Measurements from ENCODE around the gene AP3D1.
"Not testable (repeated sequence)": the region's sequence is repeated elsewhere in the genome, so short reads cannot be mapped to it uniquely, and the experiment has no call there.

The AP3D1 gene

GRCh38 chr19:2129892-2130770 is 21.2 kb downstream of the AP3D1 start:
- peaks cover 73% of the 10 kb centered on the region for H3K36me3 ChIP-seq (ENCODE audit: insufficient read depth, low read depth, low read length)
- H3K9me3 ChIP-seq (ENCODE audit: insufficient read depth, low read depth, low read length), result no peaks in the 10 kb centered on the region
- H3K27ac ChIP-seq (ENCODE audit: low read length), result no peak overlapping the region
- H3K4me1 ChIP-seq (ENCODE audit: insufficient read depth, low read length), result no peaks in the 10 kb centered on the region
- no peaks in the 10 kb centered on the region for H3K27me3 ChIP-seq (ENCODE audit: insufficient read depth, low read length)
- H3K4me3 ChIP-seq (ENCODE audit: low read length), result no peak overlapping the region
- H3K9ac ChIP-seq (ENCODE audit: low read depth, low read length), result no peak overlapping the region

- Histone ChIP-seq H3K27me3 (ENCODE audit: insufficient read depth, low read length) (no peaks in the 10 kb centered on the region), H3K4me3 (ENCODE audit: low read length) (no peak overlapping the region), H3K4me1 (ENCODE audit: insufficient read depth, low read length) (no peaks in the 10 kb centered on the region), H3K36me3 (ENCODE audit: insufficient read depth, low read depth, low read length) (peaks cover 79% of the 10 kb centered on the region), H3K9ac (ENCODE audit: low read depth, low read length) (no peak overlapping the region), H3K9me3 (ENCODE audit: insufficient read depth, low read depth, low read length) (no peaks in the 10 kb centered on the region), H3K27ac (ENCODE audit: low read length) (no peak overlapping the region)
Measured at GRCh38 chr19:2129486-2129885, 21.9 kb downstream of the AP3D1 start.

- no peaks in the 10 kb centered on the region for H3K9me3 ChIP-seq (ENCODE audit: insufficient read depth, low read depth, low read length)
- H3K36me3 ChIP-seq (ENCODE audit: insufficient read depth, low read depth, low read length), result peaks cover 84% of the 10 kb centered on the region
- H3K27ac ChIP-seq (ENCODE audit: low read length), result no peak overlapping the region
- no peaks in the 10 kb centered on the region for H3K4me1 ChIP-seq (ENCODE audit: insufficient read depth, low read length)
- no peak overlapping the region for H3K9ac ChIP-seq (ENCODE audit: low read depth, low read length)
- H3K4me3 ChIP-seq (ENCODE audit: low read length), result no peak overlapping the region
- H3K27me3 ChIP-seq (ENCODE audit: insufficient read depth, low read length), result no peaks in the 10 kb centered on the region
Measured at GRCh38 chr19:2129022-2129421, 22.3 kb downstream of the AP3D1 start.

GRCh38 chr19:2128252-2128651 is 23.1 kb downstream of the AP3D1 start:
- not testable (repeated sequence) for H3K27me3 ChIP-seq (ENCODE audit: insufficient read depth, low read length); H3K4me3 ChIP-seq (ENCODE audit: low read length); H3K9me3 ChIP-seq (ENCODE audit: insufficient read depth, low read depth, low read length); H3K9ac ChIP-seq (ENCODE audit: low read depth, low read length); H3K4me1 ChIP-seq (ENCODE audit: insufficient read depth, low read length); H3K27ac ChIP-seq (ENCODE audit: low read length)
- peaks cover 92% of the 10 kb centered on the region for H3K36me3 ChIP-seq (ENCODE audit: insufficient read depth, low read depth, low read length)

GRCh38 chr19:2127758-2128157 is 23.6 kb downstream of the AP3D1 start:
- H3K36me3 ChIP-seq (ENCODE audit: insufficient read depth, low read depth, low read length), result peaks cover 92% of the 10 kb centered on the region
- no peaks in the 10 kb centered on the region for H3K27me3 ChIP-seq (ENCODE audit: insufficient read depth, low read length)
- H3K9ac ChIP-seq (ENCODE audit: low read depth, low read length), result no peak overlapping the region
- H3K9me3 ChIP-seq (ENCODE audit: insufficient read depth, low read depth, low read length), result no peaks in the 10 kb centered on the region
- no peak overlapping the region for H3K4me3 ChIP-seq (ENCODE audit: low read length)
- H3K4me1 ChIP-seq (ENCODE audit: insufficient read depth, low read length), result no peaks in the 10 kb centered on the region
- no peak overlapping the region for H3K27ac ChIP-seq (ENCODE audit: low read length)

GRCh38 chr19:2126879-2127518 is 24.4 kb downstream of the AP3D1 start:
- Histone ChIP-seq H3K36me3 (ENCODE audit: insufficient read depth, low read depth, low read length) (peaks cover 92% of the 10 kb centered on the region), H3K9ac (ENCODE audit: low read depth, low read length) (no peak overlapping the region), H3K4me3 (ENCODE audit: low read length) (no peak overlapping the region), H3K9me3 (ENCODE audit: insufficient read depth, low read depth, low read length) (no peaks in the 10 kb centered on the region), H3K27ac (ENCODE audit: low read length) (no peak overlapping the region), H3K27me3 (ENCODE audit: insufficient read depth, low read length) (no peaks in the 10 kb centered on the region), H3K4me1 (ENCODE audit: insufficient read depth, low read length) (no peaks in the 10 kb centered on the region)

- H3K9me3 ChIP-seq (ENCODE audit: insufficient read depth, low read depth, low read length), result no peaks in the 10 kb centered on the region
- no peaks in the 10 kb centered on the region for H3K4me1 ChIP-seq (ENCODE audit: insufficient read depth, low read length)
- H3K36me3 ChIP-seq (ENCODE audit: insufficient read depth, low read depth, low read length), result peaks cover 93% of the 10 kb centered on the region
- H3K4me3 ChIP-seq (ENCODE audit: low read length), result no peak overlapping the region
- no peak overlapping the region for H3K9ac ChIP-seq (ENCODE audit: low read depth, low read length)
- H3K27me3 ChIP-seq (ENCODE audit: insufficient read depth, low read length), result no peaks in the 10 kb centered on the region
- no peak overlapping the region for H3K27ac ChIP-seq (ENCODE audit: low read length)
Measured at GRCh38 chr19:2123682-2124387, 27.5 kb downstream of the AP3D1 start.

- no peak overlapping the region for H3K4me3 ChIP-seq (ENCODE audit: low read length)
- no peak overlapping the region for H3K9ac ChIP-seq (ENCODE audit: low read depth, low read length)
- no peaks in the 10 kb centered on the region for H3K27me3 ChIP-seq (ENCODE audit: insufficient read depth, low read length)
- no peaks in the 10 kb centered on the region for H3K9me3 ChIP-seq (ENCODE audit: insufficient read depth, low read depth, low read length)
- H3K27ac ChIP-seq (ENCODE audit: low read length), result no peak overlapping the region
- H3K36me3 ChIP-seq (ENCODE audit: insufficient read depth, low read depth, low read length), result peaks cover 99% of the 10 kb centered on the region
- H3K4me1 ChIP-seq (ENCODE audit: insufficient read depth, low read length), result no peaks in the 10 kb centered on the region
Measured at GRCh38 chr19:2122982-2123381, 28.4 kb downstream of the AP3D1 start.

GRCh38 chr19:2122251-2122650 is 29.1 kb downstream of the AP3D1 start:
- no peak overlapping the region for H3K9ac ChIP-seq (ENCODE audit: low read depth, low read length)
- H3K27me3 ChIP-seq (ENCODE audit: insufficient read depth, low read length), result no peaks in the 10 kb centered on the region
- H3K4me3 ChIP-seq (ENCODE audit: low read length), result no peak overlapping the region
- H3K27ac ChIP-seq (ENCODE audit: low read length), result no peak overlapping the region
- no peaks in the 10 kb centered on the region for H3K4me1 ChIP-seq (ENCODE audit: insufficient read depth, low read length)
- H3K36me3 ChIP-seq (ENCODE audit: insufficient read depth, low read depth, low read length), result peaks cover 99% of the 10 kb centered on the region
- H3K9me3 ChIP-seq (ENCODE audit: insufficient read depth, low read depth, low read length), result no peaks in the 10 kb centered on the region

- peaks cover 99% of the 10 kb centered on the region for H3K36me3 ChIP-seq (ENCODE audit: insufficient read depth, low read depth, low read length)
Measured at GRCh38 chr19:2121416-2122051, 29.8 kb downstream of the AP3D1 start.

GRCh38 chr19:2120821-2121220 is 30.5 kb downstream of the AP3D1 start:
- H3K4me3 ChIP-seq (ENCODE audit: low read length), result no peak overlapping the region
- peaks cover 100% of the 10 kb centered on the region for H3K36me3 ChIP-seq (ENCODE audit: insufficient read depth, low read depth, low read length)
- H3K9me3 ChIP-seq (ENCODE audit: insufficient read depth, low read depth, low read length), result no peaks in the 10 kb centered on the region
- H3K27ac ChIP-seq (ENCODE audit: low read length), result no peak overlapping the region
- no peaks in the 10 kb centered on the region for H3K4me1 ChIP-seq (ENCODE audit: insufficient read depth, low read length)
- no peak overlapping the region for H3K9ac ChIP-seq (ENCODE audit: low read depth, low read length)
- H3K27me3 ChIP-seq (ENCODE audit: insufficient read depth, low read length), result no peaks in the 10 kb centered on the region

More at GRCh38 chr19:2121416-2122051, 29.8 kb downstream of the AP3D1 start:
- no peak overlapping the region for H3K4me3 ChIP-seq (ENCODE audit: low read length)
- H3K9ac ChIP-seq (ENCODE audit: low read depth, low read length), result no peak overlapping the region
- no peaks in the 10 kb centered on the region for H3K9me3 ChIP-seq (ENCODE audit: insufficient read depth, low read depth, low read length)
- H3K27me3 ChIP-seq (ENCODE audit: insufficient read depth, low read length), result no peaks in the 10 kb centered on the region
- no peaks in the 10 kb centered on the region for H3K4me1 ChIP-seq (ENCODE audit: insufficient read depth, low read length)
- H3K27ac ChIP-seq (ENCODE audit: low read length), result no peak overlapping the region
